Activated CD4-positive, alpha-beta T cell treated with anti-CD3 and anti-CD28 coated beads, Interleukin-2, amount 50 U/mL, for 16 hours (primary cell): ENCODE data around the gene ACBD5.
"Not testable (repeated sequence)": the region's sequence is repeated elsewhere in the genome, so short reads cannot be mapped to it uniquely, and the experiment has no call there.

Source experiments
- DNase-seq: peaks from one replicate; pipeline ENCODE4 v3.0.0-alpha.2; 2020

The ACBD5 gene

GRCh38 chr10:27240212-27241009, at the start of gene ACBD5:
ACBD5 (minus strand) TSS chr10:27240797; CDS start chr10:27240688, 109 bp downstream.
- peak; percentile 82 for DNase-seq

- peak; percentile 64 for DNase-seq
Observed at GRCh38 chr10:27285093-27285492, 44.5 kb upstream of the ACBD5 start.

DNA sequence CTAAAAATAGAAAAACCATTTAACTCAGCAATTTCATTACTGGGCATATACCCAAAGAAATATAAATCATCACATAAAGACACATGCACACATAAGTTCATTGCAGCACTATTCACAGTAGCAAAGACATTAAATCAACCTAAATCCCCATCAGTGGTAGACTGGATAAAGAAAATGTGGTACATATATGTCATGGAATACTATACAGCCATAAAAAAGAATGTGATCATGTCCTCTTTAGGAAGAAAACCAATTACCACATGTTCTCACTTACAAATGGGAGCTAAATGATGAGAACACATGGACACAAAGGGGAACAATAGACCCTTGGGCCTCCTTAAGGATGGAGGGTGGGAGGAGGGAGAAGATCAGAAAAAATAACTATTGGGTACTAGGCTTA, 36.0 kb upstream of the ACBD5 start:
- DNase-seq, result no peak

DNA sequence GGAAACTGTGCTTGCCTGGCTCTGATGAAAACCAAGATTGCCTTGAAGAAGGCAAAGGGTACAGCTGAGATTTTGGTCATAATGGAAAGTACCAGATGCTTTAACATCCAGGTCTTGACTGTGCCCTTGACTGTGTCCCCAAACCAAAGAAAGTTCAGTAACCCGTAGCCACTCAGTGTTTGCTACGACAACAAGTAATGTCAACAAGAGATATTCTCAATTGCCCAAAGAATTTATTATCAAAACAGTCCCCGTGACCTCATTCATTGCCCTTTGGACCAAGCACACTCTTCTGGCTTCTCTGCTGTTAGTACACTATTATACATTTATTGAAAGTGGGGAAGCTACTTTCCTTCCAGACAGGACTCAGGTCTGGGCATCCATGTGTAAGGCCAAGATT, 25.4 kb upstream of the ACBD5 start:
- not testable (repeated sequence) for DNase-seq

- not testable (repeated sequence) for DNase-seq
Observed at GRCh38 chr10:27262788-27263187, 22.2 kb upstream of the ACBD5 start.

DNA sequence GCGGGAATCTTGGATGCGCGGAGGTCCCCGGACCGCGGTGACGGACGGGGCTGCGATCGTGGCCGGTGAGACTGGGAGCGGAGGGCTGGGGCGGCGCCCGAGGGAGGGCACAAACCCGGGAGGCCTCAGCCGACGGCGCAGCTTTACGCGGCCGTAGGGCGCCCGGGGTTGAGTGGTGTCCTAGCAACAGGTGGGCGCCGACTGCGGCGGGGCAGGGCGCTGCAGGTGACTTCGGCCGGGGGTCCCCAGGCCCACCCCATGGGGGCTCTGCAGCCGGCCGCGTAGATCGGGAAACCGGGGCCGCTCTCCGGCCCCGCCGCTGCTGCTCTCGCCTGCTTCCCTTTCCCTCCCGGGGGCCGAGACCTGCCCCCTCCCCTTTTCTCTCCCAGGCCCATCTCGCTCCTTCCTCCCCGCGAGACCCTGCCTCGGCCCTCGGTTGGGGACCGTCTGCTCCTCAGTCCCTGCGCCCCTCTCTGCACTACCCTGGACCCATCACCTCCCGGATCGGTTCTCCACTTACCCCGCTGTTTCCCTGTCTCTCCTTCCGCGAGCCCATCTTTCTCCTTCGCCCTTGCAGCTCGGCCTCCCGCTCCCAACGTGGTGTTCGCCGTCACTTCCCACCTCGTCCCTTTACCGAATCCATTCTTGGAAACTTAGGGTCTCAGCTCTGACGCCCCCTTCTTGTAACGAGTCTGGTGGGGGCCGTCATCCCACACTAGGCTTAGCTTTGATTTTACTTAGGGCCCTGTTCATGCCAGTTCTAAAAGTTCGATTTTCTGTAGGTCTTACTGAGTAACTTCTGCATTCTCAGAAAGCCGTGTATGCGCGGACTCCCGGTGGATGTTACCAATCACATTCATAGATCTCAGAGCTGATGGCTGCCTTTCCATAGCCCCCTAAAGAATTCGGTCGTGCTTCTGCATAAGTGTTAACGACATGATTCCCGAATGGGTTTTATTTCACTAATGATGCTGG, 18.5 kb upstream of the ACBD5 start:
- no peak for DNase-seq

DNA sequence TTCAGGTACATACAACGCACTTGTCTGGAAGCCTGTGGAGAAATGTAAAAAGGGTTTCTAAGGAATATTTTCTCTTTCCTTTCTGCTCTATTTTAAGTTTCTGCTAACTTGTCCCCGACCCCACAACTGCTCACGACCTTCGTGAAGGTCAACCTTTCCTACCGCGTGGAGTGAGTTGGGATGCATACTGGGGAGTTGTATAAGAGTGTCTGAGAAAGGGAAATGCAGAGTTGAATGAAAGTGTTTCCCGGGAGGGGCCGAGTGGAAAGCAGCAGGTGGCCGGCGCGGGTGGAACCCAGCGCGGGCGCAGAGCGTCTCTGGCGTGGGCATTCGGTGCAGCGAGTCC, 17.9 kb upstream of the ACBD5 start:
- no peak for DNase-seq

- no peak for DNase-seq
Observed at GRCh38 chr10:27256299-27257189, 15.9 kb upstream of the ACBD5 start.

GRCh38 chr10:27253576-27253975, 13.0 kb upstream of the ACBD5 start:
- no peak for DNase-seq

- DNase-seq, result peak; percentile 83
Observed at GRCh38 chr10:27252267-27253000, 11.8 kb upstream of the ACBD5 start.

- DNase-seq, result no peak
Observed at GRCh38 chr10:27251554-27251953, 11.0 kb upstream of the ACBD5 start.

DNA sequence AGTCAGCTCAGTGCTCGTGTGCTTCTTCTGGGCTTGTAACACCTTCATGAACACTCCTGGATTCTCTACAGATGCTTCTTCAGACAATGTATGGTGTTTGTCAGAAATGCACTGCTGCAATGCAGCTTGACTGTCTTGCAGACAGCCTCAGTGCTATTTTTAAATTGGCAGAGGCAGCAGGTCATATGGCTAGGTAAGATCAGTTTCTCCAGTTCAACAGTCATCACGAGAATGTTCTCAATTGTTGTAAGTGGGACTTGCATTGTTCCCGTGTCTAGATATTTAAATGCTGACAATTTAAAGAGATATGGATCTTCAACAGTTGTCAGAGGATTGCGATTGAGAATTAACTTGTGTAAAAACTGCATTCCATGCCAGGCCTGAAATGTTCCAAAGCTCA, 7.6 kb upstream of the ACBD5 start:
- no peak for DNase-seq

GRCh38 chr10:27247441-27247840, 6.8 kb upstream of the ACBD5 start:
- DNase-seq, result no peak

GRCh38 chr10:27247006-27247405, 6.4 kb upstream of the ACBD5 start:
- DNase-seq, result no peak

DNA sequence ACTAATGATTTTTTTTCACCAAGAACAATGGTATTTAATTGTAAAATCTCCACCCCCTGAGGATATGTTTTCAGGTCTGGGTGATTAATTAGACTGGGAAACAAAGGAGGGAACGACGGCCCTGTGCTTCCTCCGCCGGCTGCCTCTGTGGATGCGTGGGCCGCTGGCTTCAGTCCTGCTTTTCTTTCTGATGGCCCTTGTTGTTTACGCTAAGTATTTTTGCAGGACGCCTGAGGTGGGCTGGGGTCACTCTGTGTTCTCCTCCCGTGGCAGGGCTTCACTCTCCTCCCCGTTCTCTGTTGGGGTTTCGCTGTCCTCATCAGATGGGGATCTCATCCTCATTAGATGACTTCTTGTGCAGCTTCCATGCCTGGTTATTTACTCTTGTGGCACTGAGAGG, 5.2 kb upstream of the ACBD5 start:
- no peak for DNase-seq

DNA sequence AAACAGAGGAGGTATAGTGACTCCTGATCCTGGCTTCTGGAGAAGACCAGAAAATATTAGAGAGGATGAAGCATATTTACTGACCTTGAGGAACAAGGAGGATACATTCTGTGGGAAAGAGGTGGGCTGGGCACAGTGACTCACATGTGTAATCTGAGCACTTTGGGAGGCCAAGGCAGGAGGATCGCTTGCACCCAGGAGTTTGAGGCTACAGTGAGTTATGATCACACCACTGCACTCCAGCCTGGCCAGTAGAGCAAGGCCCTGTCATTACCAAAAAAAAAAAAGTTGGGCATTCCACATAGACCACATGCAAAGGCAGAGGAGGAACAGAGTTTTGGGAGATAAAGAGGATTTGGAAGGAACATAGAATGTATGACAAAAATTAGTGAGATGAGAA, 4.4 kb upstream of the ACBD5 start:
- no peak for DNase-seq

- peak; percentile 87 for DNase-seq
Observed at GRCh38 chr10:27242951-27243551, 2.5 kb upstream of the ACBD5 start.

DNA sequence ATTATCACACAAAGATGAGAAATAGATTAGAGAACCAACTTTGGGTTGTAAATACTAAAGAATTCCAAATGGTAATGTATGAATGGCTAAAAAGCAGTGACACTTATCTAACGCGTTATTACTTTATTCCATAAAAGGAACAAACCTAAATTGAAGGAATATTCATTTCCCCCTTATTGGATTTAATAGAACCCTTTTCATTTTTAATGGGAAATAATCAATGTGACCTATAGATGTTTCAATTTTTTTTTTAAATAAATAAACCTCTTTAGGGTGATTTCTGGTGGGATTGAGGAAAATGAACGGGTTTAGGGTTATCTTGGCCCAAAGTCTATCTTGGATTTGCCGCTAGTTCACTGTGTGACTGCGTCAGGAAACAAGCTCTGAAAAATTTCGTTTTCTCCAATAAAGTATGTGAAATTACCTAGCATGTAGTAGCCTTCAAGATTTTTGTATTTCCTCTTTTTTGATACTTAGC, 1.9 kb upstream of the ACBD5 start:
- no peak for DNase-seq

- peak; percentile 93 for DNase-seq
Observed at GRCh38 chr10:27241652-27242472, 1.3 kb upstream of the ACBD5 start.

- no peak for DNase-seq
Observed at GRCh38 chr10:27241010-27241651, 534 bp upstream of the ACBD5 start.
